NCI-H446 treated with DMSO at 0.1 percent for 48 hours (cell line): Measurements from ENCODE around the gene DCTN4.
A peak's percentile ranks its signal among the peaks of the same experiment; 100 is the strongest.
"Not testable (repeated sequence)": the region's sequence is repeated elsewhere in the genome, so short reads cannot be mapped to it uniquely, and the experiment has no call there.

ENCODE experiments used
- DNase-seq: peaks from one replicate; lab custom pipeline; 2025; lab: John Stamatoyannopoulos, UW

DCTN4 gene

DNA sequence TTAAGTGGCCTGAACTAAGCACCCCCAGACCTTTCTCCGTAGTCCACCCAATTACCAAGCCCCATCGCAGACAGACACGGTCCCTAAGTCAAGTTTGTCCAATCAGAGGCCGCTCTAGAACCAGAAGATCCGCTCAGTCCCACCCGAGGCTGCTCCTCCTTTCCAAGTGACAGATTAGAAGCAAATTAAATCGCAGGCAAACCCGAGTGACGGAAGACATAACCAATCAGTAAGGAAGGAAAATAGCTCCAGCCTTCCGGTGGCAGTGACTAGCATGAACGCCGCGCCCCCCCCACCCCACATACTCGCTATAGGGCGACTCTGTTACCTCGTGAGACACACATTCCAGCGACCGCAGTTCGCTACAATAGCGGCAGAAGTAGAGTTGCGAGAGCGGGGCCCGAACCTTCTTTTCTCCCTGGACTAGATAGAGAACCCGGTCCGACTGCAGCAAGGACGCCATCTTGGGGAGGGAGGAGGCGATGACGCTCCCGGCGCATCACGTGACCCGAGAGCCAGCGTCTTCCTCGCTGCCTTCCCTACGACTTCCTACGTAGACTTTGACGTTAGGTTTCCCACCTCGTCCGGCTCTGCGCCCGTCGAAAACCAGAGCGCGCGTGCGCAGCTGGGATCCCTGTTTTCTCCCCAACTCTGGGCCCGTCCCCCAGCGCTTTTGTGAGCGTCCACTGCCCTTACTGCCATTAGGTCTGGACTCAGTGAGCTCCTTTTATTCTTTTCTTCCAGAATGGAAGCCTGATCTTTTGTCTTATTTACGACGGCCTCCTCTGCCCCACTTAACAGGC lies at the start of gene DCTN4:
Gene DCTN4 (minus strand): TSS at position 487 of the 803 bp plus-strand sequence. CDS start 24 bp downstream, at position 463.
- DNase-seq = peak; percentile 99

- no peak for DNase-seq
Measured at GRCh38 chr5:150804388-150804787, 45.6 kb upstream of the DCTN4 start.

- peak; percentile 37 for DNase-seq
Measured at GRCh38 chr5:150801117-150801927, 42.5 kb upstream of the DCTN4 start.

DNA sequence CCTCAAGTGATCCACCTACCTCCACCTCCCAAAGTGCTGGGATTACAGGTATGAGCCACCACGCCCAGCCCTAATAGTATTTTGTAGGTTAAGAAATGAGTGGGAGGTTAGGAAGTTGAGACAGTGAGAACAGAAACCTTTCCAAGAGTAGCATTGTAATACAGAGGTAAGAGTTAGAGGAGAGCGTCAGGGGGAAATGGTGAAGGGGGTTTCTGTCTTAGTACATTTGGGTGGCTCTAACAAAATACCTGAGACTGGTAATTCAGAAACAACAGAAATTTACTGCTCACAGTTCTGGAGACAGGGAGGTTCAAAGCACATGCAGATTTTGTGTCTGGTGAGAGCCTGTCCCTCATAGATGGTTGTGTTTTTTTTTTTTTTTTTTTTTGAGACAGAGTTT lies 38.6 kb upstream of the DCTN4 start:
- no peak for DNase-seq

DNA sequence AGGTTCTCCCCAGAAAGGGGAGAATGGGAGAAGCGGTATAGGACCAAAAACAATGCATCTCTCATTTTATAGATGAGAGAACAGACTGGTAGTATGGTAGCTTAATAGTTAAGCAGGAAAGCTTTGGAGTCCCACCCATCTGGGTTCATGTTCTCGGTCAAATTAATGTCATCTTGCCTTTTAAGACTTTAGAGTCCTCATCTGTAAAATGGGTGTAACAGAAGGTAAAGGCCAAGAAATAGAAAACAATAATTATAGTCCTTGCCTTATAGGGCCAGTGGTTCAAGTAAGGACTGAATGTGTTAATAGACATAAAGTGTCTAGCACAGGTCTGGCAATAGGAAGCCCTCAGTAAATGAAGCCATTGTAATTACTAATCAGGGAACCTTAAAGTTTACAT lies 36.1 kb upstream of the DCTN4 start:
- no peak for DNase-seq

GRCh38 chr5:150793423-150793888 lies 34.6 kb upstream of the DCTN4 start:
- not testable (repeated sequence) for DNase-seq

GRCh38 chr5:150791536-150791935 lies 32.7 kb upstream of the DCTN4 start:
- no peak for DNase-seq

DNA sequence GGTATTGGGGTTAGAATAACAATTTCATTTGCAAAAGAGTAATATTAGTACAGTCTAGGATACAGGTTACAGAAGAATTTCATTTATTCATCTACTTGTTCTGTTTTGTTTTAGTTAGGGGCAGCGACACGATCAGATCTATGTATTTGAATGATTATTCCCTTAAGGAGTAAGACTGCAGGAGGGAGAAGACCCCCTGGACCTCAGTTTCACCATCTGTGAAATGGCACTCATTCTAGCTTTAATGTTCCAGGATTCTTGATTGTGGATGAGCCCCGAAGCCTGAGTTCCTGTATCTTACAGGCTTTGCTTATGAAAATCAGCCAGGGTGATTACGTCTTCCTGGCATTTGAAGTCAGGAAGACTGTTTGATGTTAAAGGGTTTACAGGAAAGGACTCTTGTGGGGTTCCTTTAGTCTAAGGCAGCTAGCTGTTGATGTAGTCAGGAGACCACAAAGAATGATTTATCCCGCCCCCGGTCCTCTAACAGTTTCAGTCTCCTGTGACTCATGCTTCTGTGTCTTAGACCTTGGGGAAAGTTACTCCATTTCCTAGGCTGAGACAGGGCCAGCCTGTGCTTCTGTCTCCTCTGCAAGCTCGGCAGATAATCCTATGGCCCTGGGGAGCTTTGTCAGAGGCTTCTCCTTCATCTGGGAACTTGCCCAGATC lies 31.3 kb upstream of the DCTN4 start:
- no peak for DNase-seq

DNA sequence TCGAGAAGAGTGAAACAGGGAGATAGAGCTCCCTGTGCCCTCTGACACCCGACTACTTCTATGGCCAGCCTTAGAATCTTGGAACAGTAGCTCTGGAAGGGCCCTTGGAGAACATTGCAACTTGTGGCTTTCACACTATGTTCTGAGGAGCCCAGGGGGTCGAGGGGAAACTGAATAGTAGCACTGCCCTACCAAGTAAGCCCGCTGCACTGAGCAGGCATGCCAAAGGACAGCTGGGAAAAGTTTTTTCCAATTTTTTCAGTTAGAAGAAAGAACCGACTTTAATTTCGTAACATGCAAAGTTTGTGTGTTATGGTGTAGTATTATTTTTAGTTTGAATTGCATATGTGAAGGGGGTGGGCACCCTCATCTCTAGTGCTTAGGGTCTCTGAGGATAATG lies 30.6 kb upstream of the DCTN4 start:
- no peak for DNase-seq

DNA sequence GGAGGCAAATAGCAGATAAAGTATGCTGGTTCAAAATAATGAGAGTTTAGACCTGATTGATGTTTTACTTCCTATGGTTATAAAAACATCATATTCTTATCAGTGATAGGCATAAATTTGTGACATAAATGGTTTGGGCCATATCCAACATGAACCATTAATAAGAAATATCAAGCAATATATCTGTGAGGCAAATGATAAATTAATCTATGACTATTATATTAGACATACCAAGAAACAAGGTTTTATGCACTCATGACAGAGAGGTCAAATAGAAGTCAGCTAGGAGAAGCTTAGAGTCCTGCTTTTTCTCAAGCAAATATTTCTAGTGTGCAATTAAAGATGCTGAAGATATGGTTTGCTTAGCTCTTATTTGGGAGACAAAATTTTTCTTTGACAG lies 30.2 kb upstream of the DCTN4 start:
- DNase-seq = no peak

GRCh38 chr5:150787656-150788055 lies 28.8 kb upstream of the DCTN4 start:
- DNase-seq = no peak

DNA sequence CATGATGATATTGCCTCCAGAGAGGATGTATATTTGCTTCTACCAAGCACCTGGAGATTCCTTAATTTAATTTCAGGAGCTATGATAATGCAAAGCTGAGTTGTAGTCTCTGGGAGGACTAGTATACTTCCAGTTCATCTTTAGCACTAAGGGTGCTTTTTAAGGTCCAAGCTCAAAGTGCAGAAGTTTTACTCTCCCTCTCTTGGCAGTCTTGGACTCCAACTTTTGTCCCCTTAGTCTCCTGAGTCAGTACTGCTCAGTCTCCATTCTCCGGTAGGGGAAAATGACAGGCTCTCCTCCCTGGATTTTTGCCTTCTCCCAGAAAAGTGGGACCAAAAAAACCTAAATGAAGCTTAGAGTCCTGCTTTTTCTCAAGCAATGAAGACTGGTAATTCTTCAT lies 28.1 kb upstream of the DCTN4 start:
- no peak for DNase-seq

GRCh38 chr5:150785950-150786349 lies 27.1 kb upstream of the DCTN4 start:
- no peak for DNase-seq

DNA sequence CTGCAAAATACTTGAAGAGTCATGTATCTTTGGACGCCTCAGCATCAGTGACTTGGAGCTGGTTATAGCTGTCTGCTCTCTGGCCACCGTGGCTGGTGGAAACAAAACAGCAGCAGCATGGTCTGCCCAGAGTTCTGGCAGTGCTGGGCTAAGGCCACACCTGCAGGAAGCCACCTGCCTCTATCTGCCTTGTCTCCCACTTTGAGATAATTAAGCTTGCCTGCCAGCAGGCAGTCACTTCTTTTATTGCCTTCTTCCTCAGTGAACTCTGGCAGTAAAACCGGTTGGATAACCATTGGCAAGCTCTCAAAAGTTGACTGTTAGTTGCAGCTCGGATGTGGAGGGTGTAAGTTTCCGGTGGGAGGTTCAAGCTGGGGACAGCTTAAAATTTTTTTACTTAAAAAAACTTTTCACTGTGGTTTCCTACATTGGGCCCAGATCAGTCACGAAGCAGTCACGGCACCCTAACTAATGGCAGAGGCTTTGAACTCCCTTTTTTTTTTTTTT lies 24.7 kb upstream of the DCTN4 start:
- DNase-seq = no peak

DNA sequence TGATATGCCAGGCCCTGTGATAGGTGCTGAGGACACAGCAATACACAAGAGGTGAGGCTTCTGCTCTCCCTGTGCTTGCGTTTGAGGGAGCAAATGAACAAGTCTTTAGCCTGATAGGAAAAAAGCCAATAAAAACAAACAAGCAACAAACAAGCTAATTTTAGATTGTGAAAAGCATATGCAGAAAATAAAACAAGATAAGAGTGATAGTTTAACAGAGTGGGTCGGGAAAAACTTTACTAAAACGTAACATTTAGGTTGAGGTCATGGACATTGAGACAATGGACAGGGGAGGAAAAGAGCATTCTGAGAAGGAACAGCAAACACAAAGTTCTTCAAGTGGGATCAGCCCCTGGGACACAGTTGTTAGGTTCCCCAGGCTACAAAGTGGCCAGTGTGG lies 24.0 kb upstream of the DCTN4 start:
- DNase-seq = no peak

GRCh38 chr5:150781706-150782614 lies 23.1 kb upstream of the DCTN4 start:
- no peak for DNase-seq

DNA sequence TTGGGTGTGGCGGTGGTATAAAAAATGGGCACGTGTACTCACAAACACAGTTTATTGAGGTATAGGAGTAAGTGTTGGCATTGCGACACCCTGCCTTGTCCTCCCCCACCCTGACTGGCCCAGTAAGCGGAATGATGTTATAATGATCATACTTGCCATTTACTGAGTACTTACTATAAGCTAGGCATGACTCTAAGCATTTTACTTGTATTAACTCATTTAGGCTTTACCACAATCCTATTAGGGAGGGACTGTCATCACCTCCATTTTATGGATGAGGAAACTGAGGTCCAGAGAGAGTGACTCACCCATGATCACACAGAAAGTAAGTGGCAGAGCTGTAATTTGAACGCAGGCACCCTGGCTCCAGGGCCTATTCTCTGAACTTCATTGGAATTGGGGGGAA lies 22.0 kb upstream of the DCTN4 start:
- no peak for DNase-seq

- DNase-seq = no peak
Measured at GRCh38 chr5:150780187-150780692, 21.4 kb upstream of the DCTN4 start.

DNA sequence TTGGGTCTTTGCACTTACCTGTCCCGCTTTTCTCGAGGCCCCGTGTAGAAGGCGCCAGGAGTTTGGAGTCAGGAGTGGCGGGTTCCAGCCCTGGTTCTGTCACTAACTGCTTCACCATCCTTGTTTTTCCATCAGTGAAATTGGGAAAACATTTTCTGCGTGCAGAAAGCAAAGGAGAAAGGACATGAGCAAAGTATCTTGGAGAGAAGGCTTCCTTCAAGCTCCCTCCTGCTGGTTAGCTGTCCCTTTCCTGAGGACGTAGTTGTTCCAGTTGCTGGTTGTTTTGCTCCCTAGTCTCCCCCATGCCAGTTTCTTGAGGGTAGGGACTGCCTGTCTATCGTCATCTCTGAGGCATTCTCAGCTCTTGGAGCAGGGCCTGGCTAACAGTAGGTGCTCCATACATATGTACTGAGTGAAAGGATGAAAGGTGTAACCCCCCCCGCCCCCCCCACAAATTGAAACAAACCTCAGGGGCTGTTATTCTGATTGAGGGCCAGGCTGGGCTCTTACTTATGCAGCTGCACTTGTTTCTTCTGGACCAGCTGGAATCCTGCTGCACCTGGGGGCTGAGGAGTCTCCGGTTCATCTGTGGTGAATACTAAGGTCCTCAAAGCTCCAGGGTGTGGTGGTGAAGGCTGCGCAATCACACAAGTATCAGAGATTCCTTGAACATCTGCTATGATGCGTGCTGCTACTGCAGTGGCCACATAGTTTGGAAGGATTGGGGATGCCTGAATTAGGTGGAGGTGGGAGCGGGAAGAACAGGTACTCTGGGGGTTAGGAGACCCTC lies 20.8 kb upstream of the DCTN4 start:
- no peak for DNase-seq
